Peyer's patch (tissue), 4 donors: ENCODE data around the gene CACNG4. TPM values are rescaled to one million over a fixed set of nuclear protein-coding genes. Genes with fewer than 3 reads are reported as not detected.

Source experiments
- DNase-seq, 3 donors: peaks; one replicate each; pipeline ENCODE4 v3.0.0-alpha.2; 2017 to 2019
- H3K27ac ChIP-seq, 4 donors: fragments of 200-600 bp; sonication (generic); one replicate each; pipeline ENCODE4 v1.5.1; 2016 to 2019
- H3K27me3 ChIP-seq, 2 donors: fragments of 200-600 bp; sonication (generic); one replicate each; pipeline ENCODE4 v1.5.1; 2019
- H3K36me3 ChIP-seq, 3 donors: fragments of 200-600 bp; sonication (generic); one replicate each; pipeline ENCODE4 v1.5.1; 2016 to 2019
- H3K4me1 ChIP-seq, 4 donors: fragments of 200-600 bp; sonication (generic); one replicate each; pipeline ENCODE4 v1.5.1; 2016 to 2019
- H3K4me3 ChIP-seq, 4 donors: fragments of 200-600 bp; sonication (generic); 1 replicate in 3 of 4; 2 replicates in 1 of 4; pipeline ENCODE4 v1.5.1; 2016 to 2019; ENCODE audit warnings: mild to moderate bottlenecking in 1 of 4
- H3K9me3 ChIP-seq, 4 donors: fragments of 200-600 bp; sonication (generic); one replicate each; pipeline ENCODE4 v1.5.1; 2016 to 2019; ENCODE audit warnings: mild to moderate bottlenecking in 1 of 4
- CTCF ChIP-seq, 6 experiments: fragments of 450-650 bp in 4 of 6; fragments of 200-600 bp in 2 of 6; sonication (generic) in 1 of 6; IDR thresholded peaks; one replicate each; pipeline ENCODE4 v1.5.1; 2017 to 2019; ENCODE audit warnings: antibody characterized with exemption in 6 of 6, mild to moderate bottlenecking in 3 of 6, moderate library complexity in 1 of 6
- POLR2A ChIP-seq, 2 donors: fragments of 450-650 bp; IDR thresholded peaks; one replicate each; pipeline ENCODE4 v1.5.1; 2017; ENCODE audit warnings: antibody characterized with exemption in 2 of 2, mild to moderate bottlenecking in 2 of 2, moderate library complexity in 2 of 2
- total RNA-seq, 4 donors: library from RNA; depleted of rRNA; stranded (reverse); fragments of >200 nt; gene quantifications; one replicate each; pipeline ENCODE4 v1.1.0, GENCODE V29; 2016

Gene CACNG4
- total RNA-seq, 4 donors from 2014 or later: 0.40 TPM; not detected in 3

GRCh38 chr17:67019809-67020208 is 55.3 kb downstream of the CACNG4 start:
- TF ChIP-seq POLR2A (IDR thresholded peaks at IDR 0.05) (no peak), CTCF (IDR thresholded peaks at IDR 0.05) (no peak)
- Histone ChIP-seq H3K4me3 (no peak overlapping the region), H3K27me3 (no peaks in the 10 kb centered on the region), H3K27ac (no peak overlapping the region), H3K4me1 (no peaks in the 10 kb centered on the region), H3K9me3 (no peaks in the 10 kb centered on the region), H3K36me3 (no peaks in the 10 kb centered on the region)
- no peak for DNase-seq

- TF ChIP-seq CTCF (IDR thresholded peaks at IDR 0.05) (no peak), POLR2A (IDR thresholded peaks at IDR 0.05) (no peak)
- no peaks in the 10 kb centered on the region for H3K27me3 ChIP-seq
- DNase-seq: no peak
- H3K9me3 ChIP-seq: no peaks in the 10 kb centered on the region
- no peak overlapping the region for H3K27ac ChIP-seq
- H3K4me1 ChIP-seq: peaks cover 0 to 2% (median 0%) of the 10 kb centered on the region in 4 donors
- no peaks in the 10 kb centered on the region for H3K36me3 ChIP-seq
- no peak overlapping the region for H3K4me3 ChIP-seq
Measured at GRCh38 chr17:67020293-67020766, 55.8 kb downstream of the CACNG4 start.

- no peak for DNase-seq
- Histone ChIP-seq H3K4me1 (peaks cover 0 to 7% (median 0%) of the 10 kb centered on the region in 4 donors), H3K4me3 (no peak overlapping the region), H3K36me3 (no peaks in the 10 kb centered on the region), H3K27me3 (no peaks in the 10 kb centered on the region), H3K27ac (no peak overlapping the region), H3K9me3 (no peaks in the 10 kb centered on the region)
- TF ChIP-seq POLR2A (IDR thresholded peaks at IDR 0.05) (no peak), CTCF (IDR thresholded peaks at IDR 0.05) (no peak)
Measured at GRCh38 chr17:67021196-67021595, 56.7 kb downstream of the CACNG4 start.

- Histone ChIP-seq H3K36me3 (no peaks in the 10 kb centered on the region), H3K27me3 (no peaks in the 10 kb centered on the region), H3K27ac (no peak overlapping the region), H3K9me3 (no peaks in the 10 kb centered on the region), H3K4me1 (peaks cover 0 to 7% (median 0%) of the 10 kb centered on the region in 4 donors), H3K4me3 (no peak overlapping the region)
- DNase-seq: no peak
- TF ChIP-seq POLR2A (IDR thresholded peaks at IDR 0.05) (no peak), CTCF (IDR thresholded peaks at IDR 0.05) (peak in 1 of 6 experiments; percentile 3)
Measured at GRCh38 chr17:67021743-67022450, 57.4 kb downstream of the CACNG4 start.

- no peaks in the 10 kb centered on the region for H3K27me3 ChIP-seq
- DNase-seq: no peak
- H3K27ac ChIP-seq: no peak overlapping the region
- H3K9me3 ChIP-seq: no peaks in the 10 kb centered on the region
- H3K4me1 ChIP-seq: peaks cover 0 to 7% (median 0%) of the 10 kb centered on the region in 4 donors
- no peak overlapping the region for H3K4me3 ChIP-seq
- TF ChIP-seq CTCF (IDR thresholded peaks at IDR 0.05): no peak
- TF ChIP-seq POLR2A (IDR thresholded peaks at IDR 0.05): no peak
- H3K36me3 ChIP-seq: no peaks in the 10 kb centered on the region
Measured at GRCh38 chr17:67022451-67022810, 57.9 kb downstream of the CACNG4 start.
